Measurements from ENCODE around the gene KLK10. TPM values are rescaled to one million over a fixed set of nuclear protein-coding genes. Genes with fewer than 3 reads are reported as not detected.
"Not testable (repeated sequence)": the region's sequence is repeated elsewhere in the genome, so short reads cannot be mapped to it uniquely, and the experiment has no call there.

Gene KLK10
- total and polyA plus RNA-seq, 10 of the 15 experiments (the other 5 are each of a cell fraction or from before 2014, with no cell fraction given), result not detected

- TF ChIP-seq BCLAF1 (IDR thresholded peaks at IDR 0.05) (no peak), HCFC1 (IDR thresholded peaks at IDR 0.05; ENCODE audit: low read length) (no peak), CHD2 (IDR thresholded peaks at IDR 0.05; ENCODE audit: borderline replicate concordance, low read depth, low read length) (no peak), SIN3A (IDR thresholded peaks at IDR 0.05; ENCODE audit: low read depth, low read length) (no peak)
Measured at GRCh38 chr19:50972795-50973376, 46.6 kb downstream of the KLK10 start (continued).

GRCh38 chr19:50969810-50970209 lies 49.7 kb downstream of the KLK10 start:
- H3K4me2 ChIP-seq (ENCODE audit: control insufficient read depth, insufficient read depth); ATAC-seq; H2AFZ ChIP-seq (ENCODE audit: control insufficient read depth, low read depth, low read length); RAD21 ChIA-PET (ENCODE audit: unreplicated experiment); in situ Hi-C loops (cut with MboI); H3K9ac ChIP-seq (ENCODE audit: control insufficient read depth, insufficient read depth, low read length); SMC1A ChIA-PET (ENCODE audit: uncharacterized antibody, unreplicated experiment); H3K4me3 ChIP-seq; intact Hi-C loops (cut with micrococcal nuclease; ENCODE audit: unreplicated experiment); DNase-seq (ENCODE audit: low read depth, low spot score); POLR2A ChIA-PET; H3K4me1 ChIP-seq (ENCODE audit: control insufficient read depth, insufficient read depth, low read length); H3K36me3 ChIP-seq (ENCODE audit: control insufficient read depth in 2 of 2, insufficient read depth in 2 of 2, low read length in 1 of 2); H3K27ac ChIP-seq (ENCODE audit: control insufficient read depth, insufficient read depth); CTCF ChIA-PET; H3K27me3 ChIP-seq (replicated peaks in 1 of 2; ENCODE audit: control insufficient read depth in 2 of 2, insufficient read depth in 2 of 2, low read length in 1 of 2); H4K20me1 ChIP-seq (ENCODE audit: control insufficient read depth, insufficient read depth); H3K9me3 ChIP-seq (replicated peaks; ENCODE audit: control insufficient read depth, insufficient read depth, low read length); H3K79me2 ChIP-seq (ENCODE audit: control insufficient read depth, insufficient read depth, low read length); BruUV-seq (replicated peaks); FAIRE-seq: not testable (repeated sequence)
- WGBS (ENCODE audit: insufficient coverage, insufficient replicate concordance, low lambda C conversion rate, missing lambda C conversion rate), result 18% methylated on average over 2 of the region's 3 CpGs

Data from GM12878 (cell line).